AG09309 (cell line): ENCODE data around the gene APOLD1.
"Not testable (repeated sequence)": the region's sequence is repeated elsewhere in the genome, so short reads cannot be mapped to it uniquely, and the experiment has no call there.

Experiments
- DNase-seq: peaks from one replicate; pipeline ENCODE4 v3.0.0-alpha.2; 2010; ENCODE audit warnings: low read depth
- H3K4me3 ChIP-seq: 2 replicates; pipeline ENCODE4 v1.5.1; 2011; ENCODE audit warnings: mild to moderate bottlenecking, low read depth, low read length, moderate library complexity; ENCODE audit not compliant: control insufficient read depth
- TF ChIP-seq, protein P1 (sequence below): IDR thresholded peaks from 2 replicates; pipeline ENCODE4 v1.5.1; 2011; ENCODE audit warnings: mild to moderate bottlenecking, low read depth, low read length, inconsistent platforms; ENCODE audit not compliant: insufficient read depth, control insufficient read depth; ENCODE audit errors: missing control alignments

APOLD1 gene

DNA sequence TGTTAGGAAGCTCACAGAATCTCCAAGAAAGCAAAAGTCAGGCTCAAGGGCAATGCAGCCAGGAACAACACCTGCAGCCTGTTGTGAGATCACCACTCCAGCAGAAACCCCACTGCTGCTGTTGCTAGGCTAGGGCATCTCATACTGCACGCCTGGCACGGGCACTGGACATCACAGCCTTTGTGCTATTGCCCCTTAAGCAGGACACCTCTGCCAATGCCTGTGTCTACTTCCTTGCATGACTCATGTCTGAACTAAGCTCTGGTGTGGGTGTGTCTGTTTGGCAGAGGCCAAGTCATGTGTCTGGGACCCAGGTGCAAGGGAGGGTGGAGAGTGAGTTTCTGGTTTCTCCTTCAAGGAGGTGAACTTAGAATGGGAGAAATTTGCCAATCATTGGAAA is 17.7 kb downstream of the APOLD1 start:
- H3K4me3 ChIP-seq, result no peak overlapping the region
- DNase-seq, result peak; percentile 44
- TF ChIP-seq, protein P1, sequence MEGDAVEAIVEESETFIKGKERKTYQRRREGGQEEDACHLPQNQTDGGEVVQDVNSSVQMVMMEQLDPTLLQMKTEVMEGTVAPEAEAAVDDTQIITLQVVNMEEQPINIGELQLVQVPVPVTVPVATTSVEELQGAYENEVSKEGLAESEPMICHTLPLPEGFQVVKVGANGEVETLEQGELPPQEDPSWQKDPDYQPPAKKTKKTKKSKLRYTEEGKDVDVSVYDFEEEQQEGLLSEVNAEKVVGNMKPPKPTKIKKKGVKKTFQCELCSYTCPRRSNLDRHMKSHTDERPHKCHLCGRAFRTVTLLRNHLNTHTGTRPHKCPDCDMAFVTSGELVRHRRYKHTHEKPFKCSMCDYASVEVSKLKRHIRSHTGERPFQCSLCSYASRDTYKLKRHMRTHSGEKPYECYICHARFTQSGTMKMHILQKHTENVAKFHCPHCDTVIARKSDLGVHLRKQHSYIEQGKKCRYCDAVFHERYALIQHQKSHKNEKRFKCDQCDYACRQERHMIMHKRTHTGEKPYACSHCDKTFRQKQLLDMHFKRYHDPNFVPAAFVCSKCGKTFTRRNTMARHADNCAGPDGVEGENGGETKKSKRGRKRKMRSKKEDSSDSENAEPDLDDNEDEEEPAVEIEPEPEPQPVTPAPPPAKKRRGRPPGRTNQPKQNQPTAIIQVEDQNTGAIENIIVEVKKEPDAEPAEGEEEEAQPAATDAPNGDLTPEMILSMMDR, result no peak

DNA sequence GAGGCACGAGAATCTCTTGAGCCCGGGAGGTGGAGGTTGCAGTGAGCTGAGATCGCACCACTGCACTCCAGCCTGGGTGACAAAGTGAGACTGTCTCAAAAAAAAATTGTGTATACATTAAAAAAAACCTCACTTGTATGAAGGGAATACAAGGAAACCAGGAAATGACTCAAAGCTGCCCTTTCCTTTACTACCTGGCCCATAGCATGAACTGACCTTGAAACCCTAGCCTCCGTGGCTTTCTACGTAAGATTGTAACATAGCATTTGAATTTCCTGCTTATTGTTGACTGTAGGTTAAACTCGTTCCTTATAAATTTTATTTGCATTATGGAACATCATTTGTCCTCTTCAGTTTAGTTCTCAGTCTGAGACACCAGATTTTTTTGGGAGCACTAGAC is 18.6 kb downstream of the APOLD1 start:
- TF ChIP-seq, protein P1, result no peak
- DNase-seq, result no peak
- H3K4me3 ChIP-seq, result no peak overlapping the region

DNA sequence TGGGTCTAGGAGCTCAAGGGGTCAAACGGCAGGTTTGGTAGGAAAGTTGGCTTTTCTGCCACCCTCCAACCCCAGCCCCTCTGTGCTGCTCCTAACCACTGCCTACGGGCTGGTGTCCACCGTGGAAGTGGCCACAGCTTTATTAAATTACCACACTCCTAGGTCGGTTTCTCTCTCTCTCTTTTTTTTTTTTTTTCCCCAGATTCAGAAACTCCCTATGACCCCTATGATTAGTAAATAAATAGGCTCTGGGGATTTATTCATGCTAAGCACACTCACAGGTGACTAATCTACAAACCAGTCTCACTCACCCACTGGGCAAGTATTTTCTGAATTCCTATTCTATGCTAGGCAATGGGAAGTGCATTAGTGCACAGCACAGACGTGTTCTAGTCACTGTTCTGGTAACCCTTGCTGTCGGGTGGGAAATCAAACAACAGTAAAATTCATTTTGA is 19.0 kb downstream of the APOLD1 start:
- DNase-seq, result peak; percentile 80

DNA sequence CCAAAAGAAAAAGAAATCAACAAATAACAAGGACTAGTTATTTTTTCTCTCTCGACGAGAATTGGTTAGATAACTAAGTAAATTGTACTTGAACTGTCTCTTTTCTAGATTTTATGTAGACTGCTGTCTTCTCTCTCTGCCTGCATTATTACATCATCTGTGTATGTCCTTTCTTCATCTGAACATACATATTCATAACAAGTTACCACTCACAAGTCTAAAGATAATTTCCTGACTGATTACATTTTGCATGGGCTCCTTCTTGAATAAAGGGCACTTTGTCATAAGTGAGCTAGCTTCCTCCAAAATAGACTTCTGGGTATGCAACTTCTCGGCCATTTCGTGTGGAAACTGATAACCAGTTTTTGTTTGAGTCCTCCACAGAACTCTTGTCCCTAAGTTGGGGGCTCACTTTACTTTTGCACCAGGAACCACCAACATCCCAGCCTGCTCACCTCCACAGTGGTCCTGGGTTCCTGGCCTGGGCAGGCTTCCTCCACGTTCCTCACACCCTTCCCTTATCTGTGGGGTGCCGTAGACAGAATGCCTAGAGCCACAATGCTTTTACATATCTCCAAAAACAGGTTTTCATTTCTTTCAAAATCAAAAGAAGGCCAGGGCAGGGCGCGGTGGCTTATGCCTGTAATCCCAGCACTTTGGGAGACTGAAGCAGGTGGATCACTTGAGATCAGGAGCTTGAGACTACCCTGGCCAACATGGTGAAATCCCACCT is 21.5 kb downstream of the APOLD1 start:
- TF ChIP-seq, protein P1, result no peak
- DNase-seq, result no peak
- no peak overlapping the region for H3K4me3 ChIP-seq

More for the DNA sequence above, 19.0 kb downstream of the APOLD1 start:
- TF ChIP-seq, protein P1, result no peak
- no peak overlapping the region for H3K4me3 ChIP-seq

DNA sequence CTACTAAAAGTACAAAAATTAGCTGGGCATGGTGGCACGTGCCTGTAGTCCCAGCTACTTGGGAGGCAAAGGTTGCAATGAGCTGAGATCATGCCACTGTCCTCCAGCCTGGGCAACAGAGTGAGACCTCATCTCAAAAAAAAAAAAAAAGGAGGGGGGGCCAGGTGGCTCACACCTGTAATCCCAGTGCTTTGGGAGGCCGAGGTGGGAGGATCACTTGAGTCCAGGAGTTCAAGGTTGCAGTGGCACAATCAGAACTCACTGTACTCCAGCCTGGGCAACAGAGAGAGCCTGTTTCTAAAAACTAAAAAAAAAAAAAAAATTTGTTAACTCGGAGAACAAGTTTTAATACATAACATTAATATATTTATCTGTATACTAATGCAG is 22.1 kb downstream of the APOLD1 start:
- H3K4me3 ChIP-seq, DNase-seq: not testable (repeated sequence)

DNA sequence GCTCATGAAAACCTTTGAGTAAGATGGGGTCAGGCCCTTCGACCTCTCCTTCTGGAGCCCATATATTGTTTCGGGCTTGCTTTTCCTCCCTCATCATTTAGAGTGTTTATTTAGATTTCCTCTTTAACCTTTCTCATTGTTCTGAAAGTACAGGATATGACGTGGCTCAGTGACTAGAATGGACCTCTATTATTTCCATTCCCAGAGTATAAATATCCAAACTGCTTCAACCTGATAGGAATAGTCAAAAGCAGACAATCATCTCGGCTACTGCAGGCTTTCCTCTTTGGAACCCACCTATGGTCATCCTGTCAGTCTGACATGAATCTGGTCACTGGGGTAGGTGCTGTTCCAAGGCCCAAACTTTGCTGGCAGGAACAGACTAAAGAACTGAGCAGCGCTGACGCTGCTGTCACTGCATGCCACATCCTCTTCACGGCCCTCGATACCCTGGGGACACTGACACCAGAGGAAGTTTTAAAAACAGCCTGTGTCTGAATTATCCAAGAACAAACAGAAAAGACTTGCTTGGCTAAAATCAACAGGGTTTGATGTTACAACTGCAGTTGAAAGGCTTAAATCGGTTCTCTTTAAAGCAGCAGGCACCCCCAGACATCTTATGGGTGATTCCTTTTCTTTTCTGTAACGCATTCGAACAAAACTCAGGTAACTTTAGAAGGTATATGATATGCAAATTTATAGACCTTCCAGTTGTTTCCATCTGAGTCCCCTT is 22.7 kb downstream of the APOLD1 start:
- no peak overlapping the region for H3K4me3 ChIP-seq
- TF ChIP-seq, protein P1, result no peak
- no peak for DNase-seq

DNA sequence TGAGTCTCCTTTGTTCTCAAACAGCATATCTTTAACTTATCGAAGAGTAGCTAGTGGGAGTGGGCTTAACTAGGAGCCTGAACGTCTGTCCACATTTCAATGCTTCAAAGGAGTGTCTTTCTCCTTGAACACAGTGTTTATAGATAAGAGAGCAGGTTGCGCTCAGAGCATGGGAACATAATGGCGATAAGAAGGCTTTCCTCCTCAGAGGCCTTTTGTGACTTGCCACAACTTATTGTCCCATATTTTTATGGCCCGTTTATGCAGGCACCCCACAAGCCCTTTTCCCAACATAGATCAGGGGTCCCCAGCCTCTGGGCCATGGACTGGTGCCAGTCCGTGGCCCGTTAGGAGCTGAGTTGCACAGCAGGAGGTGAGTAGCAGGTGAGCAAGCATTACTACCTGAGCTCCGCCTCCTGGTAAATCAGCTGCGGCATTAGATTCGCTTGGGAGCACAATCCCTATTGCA is 25.1 kb downstream of the APOLD1 start:
- no peak for DNase-seq
- TF ChIP-seq, protein P1, result no peak
- no peak overlapping the region for H3K4me3 ChIP-seq
